KMS-11 (cell line): ENCODE measurements around the gene SAMM50.

Source experiments
- H2AFZ ChIP-seq: fragments of 200-600 bp; sonication (generic); 2 replicates; pipeline ENCODE4 v1.6.1; 2016; ENCODE audit warnings: antibody characterized with exemption, mixed run types, low read depth
- H3K27ac ChIP-seq: fragments of 200-600 bp; sonication (generic); 2 replicates; pipeline ENCODE4 v1.6.1; 2016; ENCODE audit warnings: mild to moderate bottlenecking, mixed run types
- H3K27me3 ChIP-seq: fragments of 200-600 bp; sonication (generic); 2 replicates; pipeline ENCODE4 v1.6.1; 2017; ENCODE audit warnings: mild to moderate bottlenecking, low read depth, mixed run types, moderate library complexity; ENCODE audit not compliant: insufficient read depth
- H3K36me3 ChIP-seq: fragments of 200-600 bp; sonication (generic); 2 replicates; pipeline ENCODE4 v1.6.1; 2017; ENCODE audit warnings: mild to moderate bottlenecking, mixed run types; ENCODE audit not compliant: insufficient read depth
- H3K4me1 ChIP-seq: fragments of 200-600 bp; sonication (generic); 2 replicates; pipeline ENCODE4 v1.6.1; 2016; ENCODE audit warnings: mild to moderate bottlenecking, low read depth, mixed run types; ENCODE audit not compliant: poor library complexity, severe bottlenecking
- H3K4me2 ChIP-seq: fragments of 200-600 bp; sonication (generic); 2 replicates; pipeline ENCODE4 v1.7.0; 2016; ENCODE audit warnings: mild to moderate bottlenecking, mixed run types
- H3K4me3 ChIP-seq: fragments of 200-600 bp; sonication (generic); IDR thresholded peaks from 2 replicates; pipeline ENCODE4 v1.6.1; 2017; ENCODE audit warnings: low read depth, low read length, mixed read lengths; ENCODE audit not compliant: insufficient read depth
- H3K79me2 ChIP-seq: fragments of 200-600 bp; sonication (generic); 2 replicates; pipeline ENCODE4 v1.6.1; 2016; ENCODE audit warnings: low read depth, mixed run types; ENCODE audit not compliant: insufficient read depth
- H3K9ac ChIP-seq: fragments of 200-600 bp; sonication (generic); 2 replicates; pipeline ENCODE4 v1.6.1; 2016; ENCODE audit warnings: mild to moderate bottlenecking, mixed run types
- H4K20me1 ChIP-seq: fragments of 200-600 bp; sonication (generic); 2 replicates; pipeline ENCODE4 v1.6.1; 2016; ENCODE audit warnings: mild to moderate bottlenecking, mixed run types; ENCODE audit not compliant: insufficient read depth
- TF ChIP-seq, protein P1 (sequence below): fragments of 200-600 bp; sonication (generic); conservative IDR thresholded peaks from 2 replicates; pipeline ENCODE4 v1.6.1; 2017; ENCODE audit warnings: low read depth, mild to moderate bottlenecking, antibody characterized with exemption, low read length, moderate library complexity, mixed read lengths

Gene SAMM50

DNA sequence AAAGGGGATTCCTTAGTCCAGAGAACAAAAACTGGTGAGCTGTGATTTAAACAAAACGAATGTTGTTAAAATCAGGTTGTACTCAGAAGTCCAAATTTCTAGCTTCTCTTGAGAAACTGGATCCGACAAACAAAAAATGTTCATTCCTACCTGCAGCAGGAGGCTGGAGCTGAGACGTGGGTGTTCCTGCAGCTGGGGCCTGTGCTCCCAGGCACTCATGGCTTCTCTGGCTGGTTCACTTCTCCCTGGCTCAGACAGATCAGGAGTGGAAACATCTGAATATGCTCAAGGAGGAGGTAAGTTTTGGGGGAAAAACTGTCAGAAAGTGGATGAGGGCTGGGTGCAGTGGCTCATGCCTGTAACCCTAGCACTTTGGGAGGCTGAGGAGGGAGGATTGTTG, 44.1 kb downstream of the SAMM50 start:
- no peak overlapping the region for H3K9ac ChIP-seq
- H4K20me1 ChIP-seq = no peaks in the 10 kb centered on the region
- no peak overlapping the region for H2AFZ ChIP-seq
- H3K36me3 ChIP-seq = no peaks in the 10 kb centered on the region
- TF ChIP-seq, protein P1, sequence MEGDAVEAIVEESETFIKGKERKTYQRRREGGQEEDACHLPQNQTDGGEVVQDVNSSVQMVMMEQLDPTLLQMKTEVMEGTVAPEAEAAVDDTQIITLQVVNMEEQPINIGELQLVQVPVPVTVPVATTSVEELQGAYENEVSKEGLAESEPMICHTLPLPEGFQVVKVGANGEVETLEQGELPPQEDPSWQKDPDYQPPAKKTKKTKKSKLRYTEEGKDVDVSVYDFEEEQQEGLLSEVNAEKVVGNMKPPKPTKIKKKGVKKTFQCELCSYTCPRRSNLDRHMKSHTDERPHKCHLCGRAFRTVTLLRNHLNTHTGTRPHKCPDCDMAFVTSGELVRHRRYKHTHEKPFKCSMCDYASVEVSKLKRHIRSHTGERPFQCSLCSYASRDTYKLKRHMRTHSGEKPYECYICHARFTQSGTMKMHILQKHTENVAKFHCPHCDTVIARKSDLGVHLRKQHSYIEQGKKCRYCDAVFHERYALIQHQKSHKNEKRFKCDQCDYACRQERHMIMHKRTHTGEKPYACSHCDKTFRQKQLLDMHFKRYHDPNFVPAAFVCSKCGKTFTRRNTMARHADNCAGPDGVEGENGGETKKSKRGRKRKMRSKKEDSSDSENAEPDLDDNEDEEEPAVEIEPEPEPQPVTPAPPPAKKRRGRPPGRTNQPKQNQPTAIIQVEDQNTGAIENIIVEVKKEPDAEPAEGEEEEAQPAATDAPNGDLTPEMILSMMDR = no peak
- no peak overlapping the region for H3K4me3 ChIP-seq
- H3K27ac ChIP-seq = no peak overlapping the region
- H3K79me2 ChIP-seq = no peaks in the 10 kb centered on the region
- H3K4me2 ChIP-seq = no peak overlapping the region
- H3K27me3 ChIP-seq = no peaks in the 10 kb centered on the region
- no peaks in the 10 kb centered on the region for H3K4me1 ChIP-seq

DNA sequence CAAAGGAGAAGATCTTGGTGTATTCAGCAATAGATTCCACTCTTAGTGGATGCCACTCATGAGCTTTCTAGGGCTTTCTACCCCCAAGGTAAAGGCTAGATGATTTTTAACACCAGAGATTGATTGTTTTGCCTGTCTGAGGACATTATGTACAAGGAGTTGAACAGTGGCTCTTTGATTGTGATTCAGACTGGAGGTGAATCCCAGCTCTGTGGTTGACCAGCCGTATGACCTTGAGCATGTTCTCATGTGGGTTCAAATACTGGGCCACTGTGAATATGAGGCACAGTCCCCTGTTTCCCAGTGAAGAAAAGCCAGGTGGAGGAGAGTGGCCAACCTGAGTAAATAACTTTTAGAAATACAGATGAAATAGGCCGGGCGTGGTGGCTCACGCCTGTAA, 44.9 kb downstream of the SAMM50 start:
- Histone ChIP-seq H3K79me2 (no peaks in the 10 kb centered on the region), H3K4me1 (no peaks in the 10 kb centered on the region), H3K9ac (no peak overlapping the region), H3K36me3 (no peaks in the 10 kb centered on the region), H3K27ac (no peak overlapping the region), H2AFZ (no peak overlapping the region), H3K4me2 (no peak overlapping the region), H3K4me3 (no peak overlapping the region), H4K20me1 (no peaks in the 10 kb centered on the region), H3K27me3 (no peaks in the 10 kb centered on the region)
- TF ChIP-seq, protein P1 = no peak

DNA sequence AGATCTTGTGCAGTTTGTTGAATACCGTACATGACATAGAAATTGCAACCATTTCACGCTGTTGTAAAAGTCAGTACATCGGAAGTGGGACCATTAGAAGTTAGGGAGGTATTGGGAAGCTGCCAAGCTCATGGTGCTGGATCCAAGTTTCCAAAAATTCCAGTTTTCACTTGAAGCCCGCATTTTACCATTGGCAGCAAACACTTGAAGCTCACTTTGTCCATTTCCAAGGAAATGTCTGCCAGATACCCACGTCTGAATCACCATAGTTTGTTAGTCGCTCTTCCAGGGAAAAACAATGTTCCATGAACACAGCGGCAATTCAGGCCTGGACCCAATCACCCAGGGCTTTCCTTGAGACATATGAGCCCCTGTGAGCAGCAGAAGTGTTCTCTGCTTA, 46.3 kb downstream of the SAMM50 start:
- TF ChIP-seq, protein P1 = no peak
- no peak overlapping the region for H3K27ac ChIP-seq
- no peaks in the 10 kb centered on the region for H3K79me2 ChIP-seq
- H3K4me2 ChIP-seq = no peak overlapping the region
- H3K36me3 ChIP-seq = no peaks in the 10 kb centered on the region
- H4K20me1 ChIP-seq = no peaks in the 10 kb centered on the region
- H3K27me3 ChIP-seq = no peaks in the 10 kb centered on the region
- no peak overlapping the region for H2AFZ ChIP-seq
- H3K4me3 ChIP-seq = no peak overlapping the region
- H3K4me1 ChIP-seq = no peaks in the 10 kb centered on the region
- no peak overlapping the region for H3K9ac ChIP-seq

DNA sequence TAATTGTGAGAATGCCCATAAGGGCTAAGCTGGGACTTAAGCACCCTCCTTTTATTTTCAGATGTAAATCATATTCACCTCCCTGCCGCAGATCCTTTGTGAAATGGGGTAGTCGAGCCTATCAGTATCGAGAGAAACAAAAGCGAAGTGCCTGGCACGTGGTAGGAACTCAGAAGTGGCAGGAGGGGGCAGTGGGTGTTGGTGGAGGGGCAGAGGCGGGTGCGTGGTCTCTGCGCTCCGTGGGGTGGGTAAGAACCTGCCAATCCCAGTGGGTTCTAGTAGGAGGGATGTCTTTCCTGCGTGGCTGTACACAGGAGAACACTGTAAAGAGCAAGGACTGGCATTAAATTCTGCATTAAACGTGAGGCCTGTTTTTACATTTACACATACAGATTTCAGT, 47.1 kb downstream of the SAMM50 start:
- Histone ChIP-seq H2AFZ (no peak overlapping the region), H3K4me3 (no peak overlapping the region), H3K36me3 (no peaks in the 10 kb centered on the region), H4K20me1 (no peaks in the 10 kb centered on the region), H3K27ac (no peak overlapping the region), H3K4me1 (no peaks in the 10 kb centered on the region), H3K4me2 (no peak overlapping the region), H3K9ac (no peak overlapping the region), H3K79me2 (no peaks in the 10 kb centered on the region), H3K27me3 (no peaks in the 10 kb centered on the region)
- TF ChIP-seq, protein P1 = no peak

DNA sequence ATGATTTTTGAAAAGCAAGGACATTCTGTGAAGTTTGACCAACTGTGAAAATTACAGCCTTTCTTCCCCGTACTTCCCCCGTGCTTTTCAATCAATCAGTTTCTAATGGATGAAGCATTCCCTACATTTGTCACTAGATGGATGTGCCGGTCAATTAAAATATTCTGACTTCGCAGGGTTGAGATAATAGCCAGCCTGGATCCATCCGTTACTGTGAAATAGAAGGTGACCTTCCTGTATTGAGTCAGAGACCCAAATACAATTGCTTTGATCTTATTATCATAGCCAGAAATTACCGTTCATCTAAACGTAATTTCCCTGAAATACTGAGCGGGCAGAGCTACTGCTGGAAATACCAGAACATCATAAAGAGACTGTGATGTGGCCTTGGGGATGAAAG, 47.8 kb downstream of the SAMM50 start:
- Histone ChIP-seq H2AFZ (no peak overlapping the region), H3K79me2 (no peaks in the 10 kb centered on the region), H4K20me1 (no peaks in the 10 kb centered on the region), H3K9ac (no peak overlapping the region), H3K27ac (no peak overlapping the region), H3K4me3 (no peak overlapping the region), H3K4me1 (no peaks in the 10 kb centered on the region), H3K27me3 (no peaks in the 10 kb centered on the region), H3K36me3 (no peaks in the 10 kb centered on the region), H3K4me2 (no peak overlapping the region)
- TF ChIP-seq, protein P1 = no peak
